Prostate gland (tissue), 2 donors: ENCODE measurements around the gene URI1. TPM values are rescaled to one million over a fixed set of nuclear protein-coding genes. Genes with fewer than 3 reads are reported as not detected.

Experiments used
- DNase-seq: peaks from one replicate; pipeline ENCODE4 v3.0.0-alpha.2; 2019; ENCODE audit warnings: low spot score
- H3K27ac ChIP-seq, 2 donors: fragments of 200-600 bp; sonication (generic); 2 replicates each; pipeline ENCODE4 v1.5.1; 2017 to 2019
- H3K27me3 ChIP-seq: fragments of 200-600 bp; sonication (generic); replicated peaks from 2 replicates; pipeline ENCODE4 v1.5.1; 2019; ENCODE audit not compliant: insufficient read depth
- H3K36me3 ChIP-seq, 2 donors: fragments of 200-600 bp; sonication (generic); 1 replicate in 1 of 2; 2 replicates in 1 of 2; pipeline versions ENCODE4 v1.5.1 to v1.8.1; 2017 to 2019
- H3K4me1 ChIP-seq: fragments of 200-600 bp; sonication (generic); replicated peaks from 2 replicates; pipeline ENCODE4 v1.5.1; 2019
- H3K4me3 ChIP-seq, 2 donors: fragments of 200-600 bp; sonication (generic); 2 replicates each; pipeline ENCODE4 v1.5.1; 2017 to 2019
- H3K9me3 ChIP-seq: fragments of 200-600 bp; sonication (generic); 2 replicates; pipeline ENCODE4 v1.5.1; 2017
- CTCF ChIP-seq, 4 experiments: fragments of 200-600 bp in 2 of 4; fragments of 450-650 bp in 2 of 4; sonication (generic) in 2 of 4; IDR thresholded peaks; 1 replicate in 3 of 4; 2 replicates in 1 of 4; pipeline ENCODE4 v1.5.1; 2016 to 2019; ENCODE audit warnings: antibody characterized with exemption in 4 of 4, mild to moderate bottlenecking in 2 of 4, moderate library complexity in 2 of 4
- POLR2A ChIP-seq: fragments of 450-650 bp; IDR thresholded peaks from one replicate; pipeline ENCODE4 v1.6.1; 2016; ENCODE audit warnings: antibody characterized with exemption, mild to moderate bottlenecking
- POLR2AphosphoS5 ChIP-seq: sonication (generic); formaldehyde crosslinking; IDR thresholded peaks from one replicate; pipeline ENCODE4 v1.6.1; 2017; ENCODE audit warnings: antibody characterized with exemption
- WGBS: methylation state at CpG from one replicate; pipeline ENCODE4 v1.1.5; 2018; 5-methylcytosine and 5-hydroxymethylcytosine counted together
- intact Hi-C: fragments of 100-400 bp; cut with DNase I; formaldehyde crosslinking; loops from one replicate; pipeline ENCODE4 v1.14.2; 2022
- small RNA-seq, 2 donors: library from RNA; depleted of rRNA; stranded (forward); fragments of <200 nt; gene quantifications; one replicate each; pipeline ENCODE3, GENCODE V24; 2016
- total RNA-seq, 2 donors: library from RNA; depleted of rRNA; stranded (reverse); fragments of >200 nt; gene quantifications; one replicate each; pipeline ENCODE4 v1.1.0, GENCODE V29; 2016

URI1 gene
- total RNA-seq, 2 donors from 2014 or later: 48.2 to 71.0 TPM

GRCh38 chr19:30065680-30066606 lies 123.9 kb downstream of the URI1 start:
- H3K9me3 ChIP-seq: no peaks in the 10 kb centered on the region
- 96% methylated on average over 5 of the region's 5 CpGs for WGBS
- no peak overlapping the region for H3K4me3 ChIP-seq
- H3K27me3 ChIP-seq: no peaks in the 10 kb centered on the region
- DNase-seq: no peak
- no peaks in the 10 kb centered on the region for H3K36me3 ChIP-seq
- TF ChIP-seq POLR2AphosphoS5 (no peak), POLR2A (no peak), CTCF (IDR thresholded peaks at IDR 0.05) (no peak)
- peaks cover 4% of the 10 kb centered on the region for H3K4me1 ChIP-seq
- intact Hi-C loops: no loop called here
- H3K27ac ChIP-seq: no peak overlapping the region

Small RNAs within 50 kb of the gene (small RNA-seq; reads per million reads assigned to genes)
- gene AC008798.1 (0 reads per million in 2 donors), gene TAF9P3 (0 reads per million in 2 donors)

Other genes with a start within 250 kb of the URI1 start
- gene C19orf12, start 227.0 kb upstream of the URI1 start, total RNA-seq: 10 to 100 TPM; 27.9 to 42.4 TPM
- 1 to 10 TPM; 1.6 to 8.0 TPM for gene CCNE1, start 130.2 kb upstream of the URI1 start, total RNA-seq